HCT116 (cell line): ENCODE measurements around the gene PTPMT1. TPM values are rescaled to one million over a fixed set of nuclear protein-coding genes. Genes with fewer than 3 reads are reported as not detected.

Experiments
- ATAC-seq: fragments of 200-7000 bp; cut with Tn5 transposase; 2 replicates; pipeline ENCODE4 v1.9.1; 2020; ENCODE audit warnings: mild to moderate bottlenecking, moderate library complexity
- BruUV-seq: library from RNA; stranded (reverse); fragments of 400-500 nt; replicated peaks from 2 replicates; lab custom pipeline; 2021; lab: Mats Ljungman, UMichigan
- CTCF ChIA-PET: fragments of 300-600 bp; sonication (Branson Sonifier 250); formaldehyde crosslinking; loops from one replicate; lab custom pipeline; 2021; ENCODE audit warnings: antibody characterized with exemption; lab: Charles Lee
- POLR2A ChIA-PET: fragments of 300-600, 350-600 bp; sonication (Branson Sonifier 250); formaldehyde crosslinking; loops from one replicate; lab custom pipeline; 2021; ENCODE audit warnings: antibody characterized with exemption; lab: Charles Lee
- RAD21 ChIA-PET, 2 experiments: fragments of 300-600 bp; sonication (Branson Sonifier 250); formaldehyde crosslinking; loops; one replicate each; lab custom pipeline; 2023; ENCODE audit warnings: low total read pairs in 2 of 2; ENCODE audit not compliant: uncharacterized antibody in 2 of 2, unreplicated experiment in 2 of 2, low non-redundant PET in 1 of 2; lab: Charles Lee
- DNase-seq: peaks from one replicate; pipeline ENCODE4 v3.0.0-alpha.2; 2010; ENCODE audit warnings: low read depth, low spot score
- H2AFZ ChIP-seq: fragments of 200-600 bp; shearing (Covaris generic), sonication (generic); 2 replicates; pipeline ENCODE4 v1.6.1; 2017; ENCODE audit warnings: low read depth, mixed run types, mixed read lengths, antibody characterized with exemption, low read length; ENCODE audit not compliant: poor library complexity, severe bottlenecking
- H3K27ac ChIP-seq: 2 replicates; pipeline ENCODE4 v1.5.1; 2012; ENCODE audit warnings: low read depth, low read length
- H3K27me3 ChIP-seq: fragments of 200-600 bp; sonication (generic); 2 replicates; pipeline ENCODE4 v1.6.1; 2016; ENCODE audit warnings: mixed run types, low read length, mixed read lengths; ENCODE audit not compliant: insufficient read depth
- H3K36me3 ChIP-seq, 2 experiments: fragments of 200-500 bp in 1 of 2; fragments of 200-600 bp in 1 of 2; sonication (Bioruptor generic) in 1 of 2; sonication (generic) in 1 of 2; 2 replicates each; pipeline versions ENCODE4 v1.5.1 to v1.6.1; 2014 to 2016; ENCODE audit warnings: low read length in 2 of 2, inconsistent platforms in 1 of 2, mixed read lengths in 1 of 2, mixed run types in 1 of 2; ENCODE audit not compliant: insufficient read depth in 2 of 2, control insufficient read depth in 1 of 2
- H3K4me1 ChIP-seq, 2 experiments: fragments of 200-600 bp in 1 of 2; sonication (generic) in 1 of 2; 2 replicates each; pipeline versions ENCODE4 v1.5.1 to v1.6.1; 2012 to 2017; ENCODE audit warnings: low read length in 2 of 2, inconsistent platforms in 1 of 2, mild to moderate bottlenecking in 1 of 2, mixed read lengths in 1 of 2, mixed run types in 1 of 2, moderate library complexity in 1 of 2; ENCODE audit not compliant: insufficient read depth in 2 of 2, control insufficient read depth in 1 of 2
- H3K4me2 ChIP-seq: fragments of 200-600 bp; sonication (generic); 2 replicates; pipeline ENCODE4 v1.6.1; 2017; ENCODE audit warnings: mixed run types, low read length, mixed read lengths
- H3K4me3 ChIP-seq, 2 experiments: fragments of 200-600 bp in 1 of 2; sonication (generic) in 1 of 2; replicated peaks in 1 of 2; 2 replicates each; pipeline ENCODE4 v1.5.1; 2011 to 2016; ENCODE audit warnings: low read length in 2 of 2, control low read depth in 1 of 2, low read depth in 1 of 2, mild to moderate bottlenecking in 1 of 2, mixed read lengths in 1 of 2, mixed run types in 1 of 2
- H3K79me2 ChIP-seq: fragments of 200-600 bp; sonication (generic); 2 replicates; pipeline ENCODE4 v1.6.1; 2017; ENCODE audit warnings: mild to moderate bottlenecking, mixed run types, low read length, moderate library complexity, mixed read lengths; ENCODE audit not compliant: insufficient read depth
- H3K9ac ChIP-seq: fragments of 200-600 bp; sonication (generic); 2 replicates; pipeline ENCODE4 v1.6.1; 2016; ENCODE audit warnings: low read length, mixed read lengths
- H3K9me2 ChIP-seq: fragments of 200-600 bp; sonication (generic), shearing (Covaris generic); 2 replicates; pipeline ENCODE4 v1.6.1; 2017; ENCODE audit warnings: mixed run types, mild to moderate bottlenecking, moderate library complexity; ENCODE audit not compliant: insufficient read depth
- H3K9me3 ChIP-seq, 2 experiments: fragments of 200-500 bp in 1 of 2; fragments of 200-600 bp in 1 of 2; sonication (Bioruptor generic) in 1 of 2; sonication (generic) in 1 of 2; 2 replicates each; pipeline ENCODE4 v1.6.1; 2014 to 2017; ENCODE audit warnings: low read length in 2 of 2, mixed read lengths in 2 of 2, inconsistent platforms in 1 of 2, low read depth in 1 of 2, mild to moderate bottlenecking in 1 of 2, mixed run types in 1 of 2, moderate library complexity in 1 of 2; ENCODE audit not compliant: control insufficient read depth in 1 of 2, insufficient read depth in 1 of 2
- H4K20me1 ChIP-seq: fragments of 200-600 bp; sonication (generic), shearing (Covaris generic); 2 replicates; pipeline ENCODE4 v1.6.1; 2017; ENCODE audit warnings: mixed run types, mild to moderate bottlenecking, moderate library complexity; ENCODE audit not compliant: insufficient read depth
- CBX3 ChIP-seq: IDR thresholded peaks from 2 replicates; pipeline ENCODE4 v1.6.1; 2012; ENCODE audit warnings: low read depth
- CEBPB ChIP-seq: IDR thresholded peaks from 2 replicates; pipeline ENCODE4 v1.6.1; 2012; ENCODE audit warnings: low read depth
- EGR1 ChIP-seq: IDR thresholded peaks from 2 replicates; pipeline ENCODE4 v1.6.1; 2012; ENCODE audit warnings: low read depth
- ELF1 ChIP-seq: IDR thresholded peaks from 2 replicates; pipeline ENCODE4 v1.6.1; 2012; ENCODE audit warnings: low read depth, borderline replicate concordance
- EZH2 ChIP-seq: fragments of 200-600 bp; sonication (generic); IDR thresholded peaks from 2 replicates; pipeline ENCODE4 v1.6.1; 2017; ENCODE audit warnings: antibody characterized with exemption, mixed run types
- EZH2phosphoT487 ChIP-seq: fragments of 200-600 bp; IDR thresholded peaks from 2 replicates; pipeline ENCODE4 v1.6.1; 2018; ENCODE audit warnings: antibody characterized with exemption, borderline replicate concordance
- FOSL1 ChIP-seq: IDR thresholded peaks from 2 replicates; pipeline ENCODE4 v1.6.1; 2012; ENCODE audit warnings: low read depth
- JUND ChIP-seq: IDR thresholded peaks from 2 replicates; pipeline ENCODE4 v1.6.1; 2012
- POLR2AphosphoS5 ChIP-seq: IDR thresholded peaks from 2 replicates; pipeline ENCODE4 v1.6.1; 2011; ENCODE audit warnings: mild to moderate bottlenecking, low read depth, low read length, moderate library complexity
- SIN3A ChIP-seq: IDR thresholded peaks from 2 replicates; pipeline ENCODE4 v1.6.1; 2012; ENCODE audit warnings: low read depth
- SP1 ChIP-seq: IDR thresholded peaks from 2 replicates; pipeline ENCODE4 v1.6.1; 2012; ENCODE audit warnings: low read depth
- SRF ChIP-seq: IDR thresholded peaks from 2 replicates; pipeline ENCODE4 v1.6.1; 2012; ENCODE audit warnings: low read depth
- TCF7L2 ChIP-seq: IDR thresholded peaks from 2 replicates; pipeline ENCODE4 v1.7.0; 2011; ENCODE audit warnings: borderline replicate concordance, inconsistent platforms; ENCODE audit not compliant: insufficient read depth, insufficient read length; ENCODE audit errors: extremely low read depth
- YY1 ChIP-seq: IDR thresholded peaks from 2 replicates; pipeline ENCODE4 v1.6.1; 2011; ENCODE audit warnings: low read length, low read depth, moderate library complexity, mild to moderate bottlenecking; ENCODE audit not compliant: insufficient replicate concordance; ENCODE audit errors: extremely low read depth
- ZNF274 ChIP-seq: fragments of 200-500 bp; sonication (Bioruptor generic); IDR thresholded peaks from 2 replicates; pipeline ENCODE4 v1.6.1; 2014; ENCODE audit warnings: mild to moderate bottlenecking, low read depth, low read length, inconsistent platforms
- intact Hi-C: fragments of 100-400 bp; cut with micrococcal nuclease; formaldehyde crosslinking; loops from 2 replicates; pipeline ENCODE4 v1.10.0; 2022
- total RNA-seq: library from RNA; stranded (reverse); gene quantifications from one replicate; pipeline ENCODE4 v1.2.1, GENCODE V29; 2021; ENCODE audit not compliant: unreplicated experiment
- TF ChIP-seq, protein P1 (sequence below): IDR thresholded peaks from 2 replicates; pipeline ENCODE4 v1.6.1; 2012
- TF ChIP-seq, protein P2 (sequence below), 3 experiments: fragments of 200-600 bp in 1 of 3; sonication (generic) in 1 of 3; IDR thresholded peaks in 2 of 3; conservative IDR thresholded peaks in 1 of 3; 2 replicates each; pipeline ENCODE4 v1.5.1; 2012 to 2017; ENCODE audit warnings: low read depth in 2 of 3, low read length in 2 of 3, antibody characterized with exemption in 1 of 3, borderline replicate concordance in 1 of 3, control low read depth in 1 of 3, mild to moderate bottlenecking in 1 of 3, mixed read lengths in 1 of 3, mixed run types in 1 of 3, moderate library complexity in 1 of 3; ENCODE audit not compliant: insufficient read depth in 1 of 3
- TF ChIP-seq, protein P3 (sequence below): IDR thresholded peaks from 2 replicates; pipeline ENCODE4 v1.6.1; 2011; ENCODE audit warnings: mild to moderate bottlenecking, low read length, moderate library complexity; ENCODE audit not compliant: insufficient replicate concordance; ENCODE audit errors: extremely low read depth

Gene PTPMT1
- total RNA-seq, 1 experiment from 2014 or later, result 71.6 TPM

DNA sequence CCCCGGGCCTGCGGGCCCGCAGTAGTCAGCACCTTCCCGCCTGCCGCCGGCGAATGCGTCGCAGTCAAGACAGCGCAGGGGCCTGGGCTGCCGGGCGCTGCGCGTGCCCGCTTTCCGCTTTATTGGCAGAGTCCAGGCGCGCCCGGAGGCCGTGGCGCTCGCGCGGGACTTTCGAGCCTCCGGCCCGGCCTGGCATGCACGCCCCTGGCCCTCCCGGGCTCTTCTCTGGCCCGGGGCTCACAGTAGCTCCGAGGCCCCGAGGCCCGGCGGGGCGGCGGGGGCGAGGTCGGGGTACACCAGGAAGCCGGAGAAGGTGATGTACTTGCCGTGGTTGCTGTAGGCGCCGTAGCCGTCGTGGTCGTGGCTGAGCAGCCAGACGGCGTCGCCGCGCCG, 24.2 kb downstream of the PTPMT1 start (continued):
- TF ChIP-seq YY1, result no peak

DNA sequence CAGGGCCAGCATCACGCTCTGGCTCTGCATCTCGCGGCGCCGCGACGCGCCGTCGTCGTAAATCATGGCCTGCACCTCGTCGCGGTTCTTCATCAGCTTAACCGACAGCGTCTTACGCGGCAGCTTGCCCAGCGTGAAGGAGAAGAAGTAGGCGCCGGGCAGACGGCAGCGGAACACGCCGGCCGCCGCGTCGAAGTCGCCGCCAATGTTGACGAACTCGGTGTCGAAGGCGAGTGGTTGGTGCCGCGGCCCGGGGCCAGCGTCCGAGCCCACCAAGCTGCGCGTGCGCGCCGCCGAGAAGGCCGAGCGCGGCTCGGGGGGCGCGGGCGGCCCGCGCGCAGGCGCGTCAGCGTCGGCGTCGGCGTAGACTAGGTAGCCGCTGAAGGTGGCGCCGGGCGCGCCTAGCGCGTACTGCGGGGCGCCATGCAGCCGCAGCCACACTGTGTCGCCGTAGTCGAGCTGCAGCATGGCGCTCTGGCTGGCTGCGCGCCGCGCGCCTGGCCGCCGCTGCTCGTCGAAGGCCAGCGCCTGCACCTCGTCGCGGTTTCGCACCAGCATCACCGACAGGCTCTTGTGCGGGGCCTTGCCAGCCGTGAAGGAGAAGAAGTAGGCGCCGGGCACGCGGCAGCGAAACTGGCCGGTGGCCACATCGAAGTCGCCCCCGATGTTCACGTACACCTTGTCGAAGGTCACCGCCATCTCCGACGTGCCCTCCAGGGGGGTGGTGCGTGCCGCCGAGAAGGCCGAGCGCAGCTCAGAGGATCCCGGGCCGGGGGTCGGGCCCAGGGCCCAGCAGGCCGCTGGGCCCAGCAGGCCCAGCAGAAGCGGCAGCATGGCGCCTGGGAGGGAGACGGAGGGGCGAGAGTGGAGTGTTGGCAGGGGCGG, 24.8 kb downstream of the PTPMT1 start:
- Histone ChIP-seq H3K79me2 (no peaks in the 10 kb centered on the region), H4K20me1 (no peaks in the 10 kb centered on the region), H2AFZ (no peak overlapping the region), H3K27ac (no peak overlapping the region), H3K4me1 (no peaks in the 10 kb centered on the region), H3K4me2 (no peak overlapping the region), H3K4me3 (no peak overlapping the region), H3K27me3 (peaks cover 6% of the 10 kb centered on the region; the same call in 1 of the 2 replicates), H3K36me3 (no peaks in the 10 kb centered on the region), H3K9me3 (no peaks in the 10 kb centered on the region), H3K9ac (no peak overlapping the region), H3K9me2 (no peaks in the 10 kb centered on the region)
- ChIA-PET CTCF (no interaction called here), RAD21 (no interaction called here), POLR2A (no interaction called here)
- DNase-seq (no peak), ATAC-seq (no peak)
- no peak for TF ChIP-seq EZH2
- no peak for TF ChIP-seq FOSL1
- no peak for TF ChIP-seq TCF7L2
- no peak for TF ChIP-seq ELF1
- TF ChIP-seq SRF, result no peak
- no peak for TF ChIP-seq ZNF274
- TF ChIP-seq, protein P1, sequence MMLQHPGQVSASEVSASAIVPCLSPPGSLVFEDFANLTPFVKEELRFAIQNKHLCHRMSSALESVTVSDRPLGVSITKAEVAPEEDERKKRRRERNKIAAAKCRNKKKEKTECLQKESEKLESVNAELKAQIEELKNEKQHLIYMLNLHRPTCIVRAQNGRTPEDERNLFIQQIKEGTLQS, result no peak
- no peak for TF ChIP-seq EZH2phosphoT487
- TF ChIP-seq EGR1, result no peak
- no peak for TF ChIP-seq POLR2AphosphoS5
- no peak for TF ChIP-seq YY1
- TF ChIP-seq, protein P2, sequence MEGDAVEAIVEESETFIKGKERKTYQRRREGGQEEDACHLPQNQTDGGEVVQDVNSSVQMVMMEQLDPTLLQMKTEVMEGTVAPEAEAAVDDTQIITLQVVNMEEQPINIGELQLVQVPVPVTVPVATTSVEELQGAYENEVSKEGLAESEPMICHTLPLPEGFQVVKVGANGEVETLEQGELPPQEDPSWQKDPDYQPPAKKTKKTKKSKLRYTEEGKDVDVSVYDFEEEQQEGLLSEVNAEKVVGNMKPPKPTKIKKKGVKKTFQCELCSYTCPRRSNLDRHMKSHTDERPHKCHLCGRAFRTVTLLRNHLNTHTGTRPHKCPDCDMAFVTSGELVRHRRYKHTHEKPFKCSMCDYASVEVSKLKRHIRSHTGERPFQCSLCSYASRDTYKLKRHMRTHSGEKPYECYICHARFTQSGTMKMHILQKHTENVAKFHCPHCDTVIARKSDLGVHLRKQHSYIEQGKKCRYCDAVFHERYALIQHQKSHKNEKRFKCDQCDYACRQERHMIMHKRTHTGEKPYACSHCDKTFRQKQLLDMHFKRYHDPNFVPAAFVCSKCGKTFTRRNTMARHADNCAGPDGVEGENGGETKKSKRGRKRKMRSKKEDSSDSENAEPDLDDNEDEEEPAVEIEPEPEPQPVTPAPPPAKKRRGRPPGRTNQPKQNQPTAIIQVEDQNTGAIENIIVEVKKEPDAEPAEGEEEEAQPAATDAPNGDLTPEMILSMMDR (IDR thresholded peaks at IDR 0.05 in 2 of 3, conservative IDR thresholded peaks at IDR 0.05 in 1 of 3; ENCODE audit: borderline replicate concordance in 1 of 3, insufficient read depth in 1 of 3, low read depth in 2 of 3, low read length in 2 of 3), result no peak
- TF ChIP-seq JUND, result no peak
- TF ChIP-seq, protein P3, sequence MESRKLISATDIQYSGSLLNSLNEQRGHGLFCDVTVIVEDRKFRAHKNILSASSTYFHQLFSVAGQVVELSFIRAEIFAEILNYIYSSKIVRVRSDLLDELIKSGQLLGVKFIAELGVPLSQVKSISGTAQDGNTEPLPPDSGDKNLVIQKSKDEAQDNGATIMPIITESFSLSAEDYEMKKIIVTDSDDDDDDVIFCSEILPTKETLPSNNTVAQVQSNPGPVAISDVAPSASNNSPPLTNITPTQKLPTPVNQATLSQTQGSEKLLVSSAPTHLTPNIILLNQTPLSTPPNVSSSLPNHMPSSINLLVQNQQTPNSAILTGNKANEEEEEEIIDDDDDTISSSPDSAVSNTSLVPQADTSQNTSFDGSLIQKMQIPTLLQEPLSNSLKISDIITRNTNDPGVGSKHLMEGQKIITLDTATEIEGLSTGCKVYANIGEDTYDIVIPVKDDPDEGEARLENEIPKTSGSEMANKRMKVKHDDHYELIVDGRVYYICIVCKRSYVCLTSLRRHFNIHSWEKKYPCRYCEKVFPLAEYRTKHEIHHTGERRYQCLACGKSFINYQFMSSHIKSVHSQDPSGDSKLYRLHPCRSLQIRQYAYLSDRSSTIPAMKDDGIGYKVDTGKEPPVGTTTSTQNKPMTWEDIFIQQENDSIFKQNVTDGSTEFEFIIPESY, result no peak
- TF ChIP-seq CEBPB, result no peak
- no peak for TF ChIP-seq SP1
- TF ChIP-seq CBX3, result no peak
- no peak for TF ChIP-seq SIN3A
- no TSS peak for BruUV-seq
- intact Hi-C loops, result no loop called here
